Activated B cell treated with CpG ODN at 0.5 μM for 24 hours (primary cell): Measurements from ENCODE around the gene RNF168. TPM values are rescaled to one million over a fixed set of nuclear protein-coding genes. Genes with fewer than 3 reads are reported as not detected.
"Not testable (repeated sequence)": the region's sequence is repeated elsewhere in the genome, so short reads cannot be mapped to it uniquely, and the experiment has no call there.

Source experiments
- ATAC-seq: fragments of 200-7000 bp; cut with Tn5 transposase; one replicate; pipeline ENCODE4 v1.10.0; 2021; ENCODE audit warnings: low read depth, mild to moderate bottlenecking, moderate library complexity
- CTCF ChIA-PET: fragments of 350-600 bp; sonication (Branson Sonifier 250); formaldehyde crosslinking; loops from one replicate; lab custom pipeline; 2021; ENCODE audit warnings: antibody characterized with exemption; lab: Charles Lee
- POLR2A ChIA-PET: fragments of 350-600 bp; sonication (Branson Sonifier 250); formaldehyde crosslinking; loops from one replicate; lab custom pipeline; 2021; ENCODE audit warnings: antibody characterized with exemption; lab: Charles Lee
- DNase-seq: peaks from one replicate; pipeline ENCODE4 v3.0.0; 2022
- H3K27ac Mint-ChIP-seq: one replicate; pipeline ENCODE4 v1.8.0; 2020; ENCODE audit warnings: mixed read lengths
- H3K27me3 Mint-ChIP-seq: one replicate; pipeline ENCODE4 v1.8.0; 2021; ENCODE audit warnings: mixed read lengths
- H3K36me3 Mint-ChIP-seq: one replicate; pipeline ENCODE4 v1.8.0; 2021; ENCODE audit warnings: low read depth, mixed read lengths
- H3K4me1 Mint-ChIP-seq: one replicate; pipeline ENCODE4 v1.8.0; 2021; ENCODE audit warnings: mixed read lengths
- H3K4me3 Mint-ChIP-seq: one replicate; pipeline ENCODE4 v1.8.0; 2020; ENCODE audit warnings: mild to moderate bottlenecking, mixed read lengths
- H3K9me3 Mint-ChIP-seq: one replicate; pipeline ENCODE4 v1.8.0; 2020; ENCODE audit warnings: mixed read lengths
- CTCF ChIP-seq: fragments of 200-600 bp; IDR thresholded peaks from one replicate; pipeline ENCODE4 v1.8.0; 2022; ENCODE audit warnings: antibody characterized with exemption, mild to moderate bottlenecking
- intact Hi-C: fragments of 100-400 bp; cut with micrococcal nuclease; formaldehyde crosslinking; loops from one replicate; pipeline ENCODE4 v1.15.1; 2024
- total RNA-seq: library from RNA; stranded (reverse); gene quantifications from 2 replicates; pipeline ENCODE4 v1.2.3, GENCODE V29; 2022

The RNF168 gene
- total RNA-seq, 1 donor from 2014 or later, result 27.8 TPM

- H3K4me1 Mint-ChIP-seq, result peaks cover 16% of the 10 kb centered on the region
- ATAC-seq, result peak; percentile 50
- no peak for TF ChIP-seq CTCF
- CTCF ChIA-PET, result interaction anchor here (0.9 kb wide), 1 partner anchor 7 kb away, joined by 3 read pairs; no protein-coding TSS in a partner anchor
- intact Hi-C loops, result no loop called here
- DNase-seq, result no peak
- no peaks in the 10 kb centered on the region for H3K36me3 Mint-ChIP-seq
- no peaks in the 10 kb centered on the region for H3K9me3 Mint-ChIP-seq
- H3K4me3 Mint-ChIP-seq, result no peak overlapping the region
- H3K27me3 Mint-ChIP-seq, result no peaks in the 10 kb centered on the region
- H3K27ac Mint-ChIP-seq, result peak overlapping the region; percentile 30
- POLR2A ChIA-PET, result interaction anchor here (0.8 to 1.1 kb wide), 2 partner anchors 35 to 62 kb away, joined by 3 to 4 read pairs; no protein-coding TSS in a partner anchor
Observed at GRCh38 chr3:196440041-196440537, 63.5 kb downstream of the RNF168 start.

- Mint-ChIP-seq H3K4me3 (peak within 1 kb of the TSS; percentile 96), H3K27me3 (no peaks in the 10 kb centered on the region), H3K4me1 (peaks cover 22% of the 10 kb centered on the region), H3K27ac (peak within 1 kb of the TSS; percentile 80), H3K36me3 (peaks cover 19% of the 10 kb centered on the region), H3K9me3 (no peaks in the 10 kb centered on the region)
- TF ChIP-seq CTCF, result no peak
- ChIA-PET CTCF (interaction anchor here (0.9 kb wide), 1 partner anchor 8 kb away, joined by 3 read pairs; no protein-coding TSS in a partner anchor), POLR2A (interaction anchor here (0.5 to 1.9 kb wide), 11 partner anchors 29 to 1122 kb away, joined by 3 to 10 read pairs (median 4); partner anchors contain the start of genes DYNLT2B, NCBP2 and RNF168)
- intact Hi-C loops, result loop anchor here (1.0 to 5.0 kb wide), 8 partner anchors 9 to 525 kb away; partner anchors contain the start of genes DYNLT2B, FBXO45, NCBP2 and PCYT1A
- ATAC-seq, result peak; percentile 81
- DNase-seq, result peak; percentile 92
Observed at GRCh38 chr3:196432137-196432879, 71.3 kb downstream of the RNF168 start, which contains the start of gene UBXN7. Gene UBXN7, minus strand, starts transcription at chr3:196432427. Its CDS starts 28 bp downstream, at chr3:196432399.

GRCh38 chr3:196431181-196432136 lies 72.1 kb downstream of the RNF168 start:
- Mint-ChIP-seq H3K9me3 (no peaks in the 10 kb centered on the region), H3K4me3 (peak overlapping the region; percentile 96), H3K27me3 (no peaks in the 10 kb centered on the region), H3K4me1 (peaks cover 22% of the 10 kb centered on the region), H3K36me3 (peaks cover 22% of the 10 kb centered on the region), H3K27ac (peak overlapping the region; percentile 80)
- intact Hi-C loops, result loop anchor here (1.0 to 5.0 kb wide), 8 partner anchors 10 to 524 kb away; partner anchors contain the start of genes DYNLT2B, FBXO45, NCBP2 and PCYT1A
- ChIA-PET POLR2A (interaction anchor here (1.0 to 1.9 kb wide), 3 partner anchors 72 to 568 kb away, joined by 4 to 10 read pairs (median 6); partner anchors contain the start of genes DYNLT2B and RNF168), CTCF (no interaction called here)
- peak; percentile 38 for ATAC-seq
- no peak for DNase-seq
- no peak for TF ChIP-seq CTCF

GRCh38 chr3:196428041-196428440 lies 75.5 kb downstream of the RNF168 start:
- TF ChIP-seq CTCF, result no peak

GRCh38 chr3:196424421-196424820 lies 79.1 kb downstream of the RNF168 start:
- ATAC-seq, CTCF ChIA-PET: not testable (repeated sequence)

More at GRCh38 chr3:196428041-196428440, 75.5 kb downstream of the RNF168 start:
- no peaks in the 10 kb centered on the region for H3K9me3 Mint-ChIP-seq
- H3K27me3 Mint-ChIP-seq, result no peaks in the 10 kb centered on the region
- H3K27ac Mint-ChIP-seq, result no peak overlapping the region
- no peak for ATAC-seq
- peaks cover 24% of the 10 kb centered on the region for H3K36me3 Mint-ChIP-seq
- intact Hi-C loops, result no loop called here
- POLR2A ChIA-PET, result interaction anchor here (0.6 kb wide), 1 partner anchor 9 kb away, joined by 4 read pairs; no protein-coding TSS in a partner anchor
- no peak overlapping the region for H3K4me3 Mint-ChIP-seq
- H3K4me1 Mint-ChIP-seq, result peaks cover 30% of the 10 kb centered on the region
- DNase-seq, result no peak
- CTCF ChIA-PET, result no interaction called here

More at GRCh38 chr3:196424421-196424820, 79.1 kb downstream of the RNF168 start:
- H3K27me3 Mint-ChIP-seq, DNase-seq, H3K9me3 Mint-ChIP-seq, intact Hi-C loops, H3K27ac Mint-ChIP-seq, H3K4me3 Mint-ChIP-seq: not testable (repeated sequence)
- POLR2A ChIA-PET, result interaction anchor here (0.7 kb wide), 1 partner anchor 546 kb away, joined by 3 read pairs; no protein-coding TSS in a partner anchor
- H3K4me1 Mint-ChIP-seq, result peaks cover 41% of the 10 kb centered on the region
- peaks cover 15% of the 10 kb centered on the region for H3K36me3 Mint-ChIP-seq
